H1 (cell line): ENCODE data around the gene C19orf38. TPM values are rescaled to one million over a fixed set of nuclear protein-coding genes. Genes with fewer than 3 reads are reported as not detected.

Experiments used
- ATF2 ChIP-seq: IDR thresholded peaks from 2 replicates; pipeline ENCODE4 v1.6.1; 2012; ENCODE audit warnings: low read length, inconsistent platforms
- EP300 ChIP-seq, 2 experiments: IDR thresholded peaks; 1 replicate in 1 of 2; 2 replicates in 1 of 2; pipeline ENCODE4 v1.6.1; 2011 to 2012; ENCODE audit warnings: low read depth in 2 of 2, low read length in 2 of 2, mild to moderate bottlenecking in 2 of 2, borderline replicate concordance in 1 of 2, inconsistent platforms in 1 of 2, moderate library complexity in 1 of 2
- POLR2AphosphoS5 ChIP-seq: IDR thresholded peaks from 2 replicates; pipeline ENCODE4 v1.6.1; 2011; ENCODE audit warnings: low read depth, low read length
- SP1 ChIP-seq: IDR thresholded peaks from 2 replicates; pipeline ENCODE4 v1.6.1; 2011; ENCODE audit warnings: low read depth, low read length
- polyA plus RNA-seq, 7 experiments: library from polyadenylated mRNA; depleted of rRNA in 3 of 7; stranded (reverse) in 5 of 7; unstranded in 2 of 7; fragments of >200 nt in 5 of 7; fragments of 200-250 nt in 2 of 7; gene quantifications; 1 replicate in 5 of 7; 2 replicates in 1 of 7; 4 replicates in 1 of 7; pipeline versions ENCODE4 v1.2.1 to v1.2.3, GENCODE V29; 2011 to 2013; ENCODE audit warnings: missing spikeins in 2 of 7, mixed read lengths in 2 of 7
- total RNA-seq: library from RNA; stranded (reverse); fragmentation: NEBNext Ultra II Directional; extraction: Animal tissue kit (Norgen Biotek cat#: 25700); gene quantifications from 2 replicates; pipeline ENCODE4 v1.2.1, GENCODE V29; 2021

Gene C19orf38
- total and polyA plus RNA-seq, 2 of the 8 experiments (the other 6 are each of a cell fraction or from before 2014, with no cell fraction given): 0.53 TPM; not detected in 1

GRCh38 chr19:10835089-10835753, 13.0 kb upstream of the C19orf38 start (continued):
- TF ChIP-seq POLR2AphosphoS5 (peak; percentile 69; the same call in 1 of the 2 replicates), ATF2 (no peak), EP300 (IDR thresholded peaks at IDR 0.05; ENCODE audit: borderline replicate concordance in 1 of 2, low read depth in 2 of 2, low read length in 2 of 2) (no peak), SP1 (peak; percentile 81)
- TF ChIP-seq, all 59 proteins: peak for 5
